Keratinocyte (primary cell): ENCODE data around the gene ITPR1. TPM values are rescaled to one million over a fixed set of nuclear protein-coding genes. Genes with fewer than 3 reads are reported as not detected.

Experiments used
- DNase-seq: peaks from one replicate; pipeline ENCODE4 v3.0.0-alpha.2; 2011; ENCODE audit warnings: low read depth, missing footprints, low spot score
- FAIRE-seq: peaks from 2 replicates; lab custom pipeline; 2011; peaks lifted over from hg19 to GRCh38; lab: Jason Lieb, UNC
- H2AFZ ChIP-seq: 2 replicates; pipeline ENCODE4 v1.6.0; 2012; ENCODE audit warnings: low read length, control low read depth, inconsistent platforms; ENCODE audit not compliant: control insufficient read depth
- H3K27ac ChIP-seq: 2 replicates; pipeline ENCODE4 v1.5.1; 2011; ENCODE audit warnings: low read length; ENCODE audit not compliant: control insufficient read depth, insufficient read depth
- H3K27me3 ChIP-seq: 3 replicates; pipeline ENCODE4 v1.6.0; 2011; ENCODE audit warnings: low read length; ENCODE audit not compliant: control insufficient read depth, insufficient read depth; ENCODE audit errors: extremely low read depth
- H3K36me3 ChIP-seq, 2 experiments: 2 replicates in 1 of 2; 3 replicates in 1 of 2; pipeline ENCODE4 v1.5.1; 2011; ENCODE audit warnings: low read length in 2 of 2, mild to moderate bottlenecking in 1 of 2; ENCODE audit not compliant: control insufficient read depth in 2 of 2, insufficient read depth in 2 of 2; ENCODE audit errors: extremely low read depth in 1 of 2
- H3K4me1 ChIP-seq: 3 replicates; pipeline ENCODE4 v1.5.1; 2011; ENCODE audit warnings: low read length; ENCODE audit not compliant: control insufficient read depth, insufficient read depth; ENCODE audit errors: extremely low read depth
- H3K4me2 ChIP-seq: 3 replicates; pipeline ENCODE4 v1.6.0; 2011; ENCODE audit warnings: low read depth, low read length; ENCODE audit not compliant: control insufficient read depth, insufficient read depth; ENCODE audit errors: extremely low read depth
- H3K4me3 ChIP-seq, 3 experiments: fragments of 200-600 bp in 1 of 3; sonication (generic) in 1 of 3; 2 replicates in 2 of 3; 3 replicates in 1 of 3; pipeline ENCODE4 v1.5.1; 2011 to 2016; ENCODE audit warnings: low read length in 3 of 3, mild to moderate bottlenecking in 3 of 3, control low read depth in 2 of 3, inconsistent platforms in 1 of 3, low read depth in 1 of 3, mixed read lengths in 1 of 3, mixed run types in 1 of 3, moderate library complexity in 1 of 3; ENCODE audit not compliant: control insufficient read depth in 2 of 3, insufficient read depth in 2 of 3; ENCODE audit errors: extremely low read depth in 1 of 3
- H3K79me2 ChIP-seq: 2 replicates; pipeline ENCODE4 v1.6.0; 2012; ENCODE audit warnings: low read length; ENCODE audit not compliant: control insufficient read depth, insufficient read depth
- H3K9ac ChIP-seq: 3 replicates; pipeline ENCODE4 v1.6.0; 2011; ENCODE audit warnings: low read length; ENCODE audit not compliant: control insufficient read depth, insufficient read depth; ENCODE audit errors: extremely low read depth
- H3K9me1 ChIP-seq: 3 replicates; pipeline ENCODE4 v1.6.0; 2011; ENCODE audit warnings: low read length; ENCODE audit not compliant: control insufficient read depth, insufficient read depth; ENCODE audit errors: extremely low read depth
- H3K9me3 ChIP-seq: 2 replicates; pipeline ENCODE4 v1.5.1; 2012; ENCODE audit warnings: low read depth, low read length; ENCODE audit not compliant: control insufficient read depth
- H4K20me1 ChIP-seq: 3 replicates; pipeline ENCODE4 v1.6.0; 2011; ENCODE audit warnings: low read length; ENCODE audit not compliant: control insufficient read depth, insufficient read depth; ENCODE audit errors: extremely low read depth
- CTCF ChIP-seq, 3 experiments: IDR thresholded peaks in 1 of 3; conservative IDR thresholded peaks in 1 of 3; optimal IDR thresholded peaks in 1 of 3; 2 replicates in 2 of 3; 3 replicates in 1 of 3; pipeline versions ENCODE3 to v1.5.1; 2011; ENCODE audit warnings: low read length in 3 of 3, mild to moderate bottlenecking in 3 of 3, moderate library complexity in 2 of 3, control low read depth in 1 of 3, inconsistent platforms in 1 of 3; ENCODE audit not compliant: insufficient read depth in 2 of 3; ENCODE audit errors: extremely low read depth in 1 of 3
- EZH2 ChIP-seq: IDR thresholded peaks from one replicate; pipeline ENCODE4 v1.6.1; 2012; ENCODE audit warnings: inconsistent platforms, mild to moderate bottlenecking, low read length, moderate library complexity
- dilution Hi-C: fragments of 300-500 bp; cut with MboI; formaldehyde crosslinking; loops from one replicate; pipeline ENCODE4 v1.7.0; 2020; ENCODE audit warnings: low sequenced_read_pairs; ENCODE audit not compliant: extremely low pct_ligation_motif_present
- polyA plus RNA-seq, 5 experiments: library from polyadenylated mRNA; depleted of rRNA in 3 of 5; stranded (reverse) in 3 of 5; stranded (forward) in 1 of 5; unstranded in 1 of 5; fragments of >200 nt; gene quantifications; 1 replicate in 1 of 5; 2 replicates in 3 of 5; 3 replicates in 1 of 5; pipeline versions ENCODE4 v1.2.1 to v1.2.3, GENCODE V29; 2011 to 2012; ENCODE audit warnings: missing spikeins in 2 of 5, low read depth in 1 of 5, low replicate concordance in 1 of 5

The ITPR1 gene
- polyA plus RNA-seq, 1 donor (not counting 4 experiments of a cell fraction or from before 2014, with no cell fraction given): 3.5 TPM

DNA sequence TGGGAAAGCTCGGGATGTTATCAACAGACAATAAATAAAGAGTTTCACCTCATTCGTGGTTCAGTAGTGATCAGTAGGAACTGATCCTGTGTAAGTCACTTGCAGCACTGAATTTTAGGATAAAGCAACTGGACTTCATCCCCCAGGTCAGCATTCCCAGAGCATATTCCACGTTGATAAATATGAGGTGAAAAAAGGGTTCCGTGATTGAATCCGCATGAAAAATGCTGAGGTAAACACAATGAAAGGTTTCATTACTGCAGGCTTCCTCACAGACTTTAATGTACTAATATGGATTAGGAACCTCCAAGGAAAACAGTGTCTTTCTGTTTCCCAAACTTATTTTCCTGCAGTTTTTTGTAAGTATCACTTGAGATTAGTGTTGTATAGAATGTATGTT is 308.7 kb downstream of the ITPR1 start:
- Histone ChIP-seq H3K9me1 (no peaks in the 10 kb centered on the region), H3K4me3 (no peak overlapping the region), H3K27ac (no peak overlapping the region), H3K4me2 (no peak overlapping the region), H3K9me3 (no peaks in the 10 kb centered on the region), H3K4me1 (no peaks in the 10 kb centered on the region), H3K9ac (no peak overlapping the region), H3K27me3 (no peaks in the 10 kb centered on the region), H3K36me3 (no peaks in the 10 kb centered on the region), H2AFZ (no peak overlapping the region), H3K79me2 (no peaks in the 10 kb centered on the region), H4K20me1 (no peaks in the 10 kb centered on the region)
- FAIRE-seq (no peak), DNase-seq (no peak)
- TF ChIP-seq EZH2 (no peak), CTCF (optimal IDR thresholded peaks at IDR 0.05 in 1 of 3, IDR thresholded peaks at IDR 0.05 in 1 of 3, conservative IDR thresholded peaks at IDR 0.05 in 1 of 3; ENCODE audit: extremely low read depth in 1 of 3, insufficient read depth in 2 of 3, low read length in 3 of 3) (no peak)
- dilution Hi-C loops: no loop called here

- Histone ChIP-seq H3K79me2 (no peaks in the 10 kb centered on the region), H3K27ac (no peak overlapping the region), H4K20me1 (no peaks in the 10 kb centered on the region), H3K9me1 (no peaks in the 10 kb centered on the region), H3K4me1 (no peaks in the 10 kb centered on the region), H3K9ac (no peak overlapping the region), H3K4me3 (no peak overlapping the region), H3K27me3 (no peaks in the 10 kb centered on the region), H3K36me3 (no peaks in the 10 kb centered on the region), H3K9me3 (no peaks in the 10 kb centered on the region), H2AFZ (no peak overlapping the region), H3K4me2 (no peak overlapping the region)
- DNase-seq: no peak
- dilution Hi-C loops: no loop called here
- no peak for TF ChIP-seq CTCF (optimal IDR thresholded peaks at IDR 0.05 in 1 of 3, IDR thresholded peaks at IDR 0.05 in 1 of 3, conservative IDR thresholded peaks at IDR 0.05 in 1 of 3; ENCODE audit: extremely low read depth in 1 of 3, insufficient read depth in 2 of 3, low read length in 3 of 3)
- FAIRE-seq: no peak
These were observed 309.8 kb downstream of the ITPR1 start for GRCh38 chr3:4802903-4803302.
